GM12872 (cell line): ENCODE results near the gene HDAC9.

Experiments used
- CTCF ChIP-seq: IDR thresholded peaks from 3 replicates; pipeline ENCODE4 v1.5.1; 2011; ENCODE audit warnings: low read depth, mild to moderate bottlenecking, low read length, moderate library complexity; ENCODE audit not compliant: insufficient read depth

The HDAC9 gene

GRCh38 chr7:18473119-18473518, 22.4 kb upstream of the HDAC9 start:
- TF ChIP-seq CTCF = no peak

- no peak for TF ChIP-seq CTCF
These were observed 20.6 kb upstream of the HDAC9 start for GRCh38 chr7:18474944-18475343.

- no peak for TF ChIP-seq CTCF
These were observed 20.1 kb upstream of the HDAC9 start for GRCh38 chr7:18475488-18475887.

DNA sequence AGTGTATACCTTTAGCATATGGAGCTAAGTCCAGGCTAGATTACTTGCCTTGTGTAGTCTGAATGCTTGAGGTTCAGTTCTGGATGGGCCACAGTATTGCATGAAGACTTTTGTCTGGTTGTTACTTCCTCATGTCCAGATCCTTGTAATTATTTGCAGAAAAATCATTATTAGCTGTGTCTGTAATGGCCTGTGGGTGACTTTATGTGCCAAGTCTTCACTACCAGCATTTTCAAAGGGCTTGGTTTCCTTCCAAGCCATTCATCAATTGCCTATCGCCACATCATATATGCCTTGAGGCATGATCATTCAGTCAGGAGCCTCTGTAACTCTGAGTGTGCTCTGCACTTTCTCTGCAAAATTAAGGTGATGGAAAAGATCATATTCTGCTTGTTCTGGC, 13.8 kb upstream of the HDAC9 start:
- no peak for TF ChIP-seq CTCF

DNA sequence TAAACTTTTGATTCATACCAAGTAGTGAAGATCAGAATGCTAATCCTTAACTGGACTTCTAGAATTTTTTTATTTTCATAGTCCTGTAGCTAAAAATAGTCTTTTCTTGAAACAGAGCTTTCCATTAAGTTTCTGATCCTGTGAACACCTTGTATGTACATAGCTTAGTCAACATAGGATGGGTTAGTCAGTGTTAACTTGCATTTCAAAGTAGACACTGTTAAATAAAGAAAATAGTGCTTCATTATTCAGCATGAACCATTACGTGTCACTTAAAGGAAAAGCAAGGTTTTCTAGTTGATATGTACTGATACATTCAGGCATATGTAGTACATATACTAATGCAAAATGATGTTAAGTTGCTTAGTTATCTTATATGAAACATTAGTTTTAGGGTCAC, 7.5 kb upstream of the HDAC9 start:
- TF ChIP-seq CTCF = no peak

- TF ChIP-seq CTCF = no peak
These were observed 5.9 kb upstream of the HDAC9 start for GRCh38 chr7:18489624-18490023.

- no peak for TF ChIP-seq CTCF
These were observed 3.7 kb upstream of the HDAC9 start for GRCh38 chr7:18491871-18492270.

DNA sequence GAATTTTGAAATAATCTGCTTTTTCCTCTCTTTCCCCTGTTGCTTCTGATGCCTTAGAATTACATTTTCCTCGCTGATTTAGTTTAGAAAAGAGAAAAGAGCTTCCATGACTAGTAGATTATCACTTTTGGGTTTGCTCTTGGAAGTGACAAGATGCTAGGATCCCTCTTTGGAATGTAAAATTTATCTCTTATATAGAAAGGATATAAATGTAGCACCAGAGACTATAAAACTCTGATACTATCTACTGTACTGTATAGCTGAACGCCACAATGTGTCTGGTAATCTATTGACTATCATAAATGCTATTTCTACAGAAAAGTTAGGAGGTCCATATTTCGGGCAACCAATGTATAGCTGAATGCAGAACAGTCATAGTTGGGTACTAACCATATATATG, 1.1 kb upstream of the HDAC9 start:
- TF ChIP-seq CTCF = no peak
